Daoy (cell line): ENCODE measurements around the gene GALNT9. TPM values are rescaled to one million over a fixed set of nuclear protein-coding genes. Genes with fewer than 3 reads are reported as not detected.
"Not testable (repeated sequence)": the region's sequence is repeated elsewhere in the genome, so short reads cannot be mapped to it uniquely, and the experiment has no call there.

Experiments
- DNase-seq: peaks from one replicate; pipeline ENCODE4 v3.0.0-alpha.2; 2015; ENCODE audit warnings: low read depth
- total RNA-seq: library from RNA; depleted of rRNA; stranded (reverse); fragments of >200 nt; shearing (Covaris generic); gene quantifications from 2 replicates; pipeline ENCODE4 v1.2.3, GENCODE V29; 2014

Gene GALNT9
- total RNA-seq, 1 experiment from 2014 or later = 0.29 TPM

- no peak for DNase-seq
Observed at GRCh38 chr12:132279930-132280329, 49.5 kb downstream of the GALNT9 start.

- no peak for DNase-seq
Observed at GRCh38 chr12:132279184-132279889, 50.1 kb downstream of the GALNT9 start.

- DNase-seq = peak; percentile 36
Observed at GRCh38 chr12:132278401-132279183, 50.8 kb downstream of the GALNT9 start.

GRCh38 chr12:132277949-132278348 lies 51.4 kb downstream of the GALNT9 start:
- DNase-seq = no peak

GRCh38 chr12:132277374-132277941 lies 51.9 kb downstream of the GALNT9 start:
- DNase-seq = no peak

- DNase-seq = no peak
Observed at GRCh38 chr12:132276827-132277373, 52.5 kb downstream of the GALNT9 start.

GRCh38 chr12:132276066-132276826 lies 53.1 kb downstream of the GALNT9 start:
- DNase-seq = no peak

GRCh38 chr12:132275631-132276030 lies 53.8 kb downstream of the GALNT9 start:
- DNase-seq = no peak

- peak; percentile 88 for DNase-seq
Observed at GRCh38 chr12:132275110-132275531, 54.3 kb downstream of the GALNT9 start.

GRCh38 chr12:132273992-132274334 lies 55.4 kb downstream of the GALNT9 start:
- no peak for DNase-seq

- DNase-seq = no peak
Observed at GRCh38 chr12:132272711-132273110, 56.7 kb downstream of the GALNT9 start.

GRCh38 chr12:132271755-132272092 lies 57.7 kb downstream of the GALNT9 start:
- DNase-seq = no peak

GRCh38 chr12:132270969-132271754 lies 58.2 kb downstream of the GALNT9 start:
- DNase-seq = no peak

- no peak for DNase-seq
Observed at GRCh38 chr12:132270516-132270915, 58.9 kb downstream of the GALNT9 start.

- no peak for DNase-seq
Observed at GRCh38 chr12:132269271-132269968, 60.0 kb downstream of the GALNT9 start.

- DNase-seq = no peak
Observed at GRCh38 chr12:132268674-132269073, 60.7 kb downstream of the GALNT9 start.

GRCh38 chr12:132267873-132268272 lies 61.5 kb downstream of the GALNT9 start:
- no peak for DNase-seq

- no peak for DNase-seq
Observed at GRCh38 chr12:132266802-132267201, 62.6 kb downstream of the GALNT9 start.

GRCh38 chr12:132266370-132266769 lies 63.0 kb downstream of the GALNT9 start:
- DNase-seq = no peak

GRCh38 chr12:132265822-132266221 lies 63.6 kb downstream of the GALNT9 start:
- not testable (repeated sequence) for DNase-seq
